ENCODE measurements around the gene PRODH2.
"Not testable (repeated sequence)": the region's sequence is repeated elsewhere in the genome, so short reads cannot be mapped to it uniquely, and the experiment has no call there.

Gene PRODH2

DNA sequence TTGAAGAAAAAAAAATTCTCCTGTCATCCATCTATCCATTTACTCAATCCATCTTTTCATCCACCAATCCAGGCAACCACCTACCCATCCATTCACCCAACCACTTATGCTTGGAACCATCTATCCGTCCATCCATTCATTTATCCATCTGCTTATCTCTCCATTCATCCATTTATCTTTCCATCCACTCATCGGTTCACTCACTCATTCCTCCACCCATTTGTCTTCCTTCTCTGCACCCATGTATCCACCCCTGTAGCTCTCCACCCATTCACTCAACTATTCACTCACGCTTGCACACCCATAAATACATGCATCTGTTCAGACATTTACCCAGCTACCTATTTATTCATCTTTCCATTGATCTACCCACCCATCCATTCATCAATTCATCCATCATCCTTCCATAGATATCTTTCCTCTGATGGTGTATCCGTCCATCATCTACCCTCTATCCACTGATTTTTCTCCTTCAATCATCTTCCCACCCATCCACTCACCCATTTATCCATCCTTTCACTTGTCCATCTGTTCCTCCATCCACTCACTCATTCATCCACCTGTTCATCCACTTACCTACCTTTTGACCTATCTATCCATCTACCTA lies 30.1 kb upstream of the PRODH2 start:
- no peak for DNase-seq

DNA sequence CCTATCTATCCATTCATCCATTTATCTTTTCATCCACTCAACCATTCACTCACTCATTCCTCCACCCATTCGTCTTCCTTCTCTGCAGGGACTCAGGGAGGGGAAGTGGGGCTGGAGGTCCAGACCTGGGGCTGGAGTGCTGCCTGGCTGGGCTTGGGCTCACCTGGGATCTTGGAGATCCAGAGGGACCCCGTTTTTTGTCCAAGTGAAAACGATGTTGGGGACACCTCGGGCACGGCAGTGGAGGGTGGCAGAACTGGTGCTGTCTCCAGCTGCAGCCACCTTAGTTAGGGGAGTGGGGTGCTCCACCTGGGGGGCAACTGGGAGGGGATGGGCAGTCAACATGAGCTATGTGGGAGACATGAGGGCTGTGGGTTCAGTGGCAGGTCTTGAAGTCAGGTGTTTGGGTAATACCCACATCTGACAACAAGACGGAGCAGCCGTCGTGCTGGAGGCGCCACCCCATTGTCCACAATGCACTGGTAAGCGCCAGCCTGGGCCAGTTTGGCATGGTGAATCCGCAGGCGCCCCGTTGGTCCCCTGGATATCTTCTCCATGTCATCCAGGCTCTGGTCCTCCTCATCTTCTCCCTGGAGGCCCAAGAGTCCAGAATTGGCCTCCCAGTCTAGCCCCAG lies 29.4 kb upstream of the PRODH2 start:
- no peak for DNase-seq

DNA sequence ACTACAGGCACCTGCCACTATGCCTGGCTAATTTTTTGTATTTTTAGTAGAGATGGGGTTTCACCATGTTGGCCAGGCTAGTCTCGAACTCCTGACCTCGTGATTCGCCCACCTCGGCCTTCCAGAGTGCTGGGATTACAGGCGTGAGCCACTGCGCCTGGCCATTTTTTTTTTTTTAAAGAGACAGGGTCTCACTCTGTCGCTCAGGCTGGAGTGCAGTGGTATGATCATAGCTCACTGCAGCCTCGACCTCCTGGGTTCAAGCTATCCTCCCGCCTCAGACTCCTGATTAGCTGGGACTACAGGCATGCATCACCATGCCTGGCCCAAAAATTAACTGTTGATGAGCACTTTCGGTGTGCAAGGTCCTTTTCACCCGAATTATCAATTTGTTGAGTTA lies 23.5 kb upstream of the PRODH2 start:
- DNase-seq = not testable (repeated sequence)

DNA sequence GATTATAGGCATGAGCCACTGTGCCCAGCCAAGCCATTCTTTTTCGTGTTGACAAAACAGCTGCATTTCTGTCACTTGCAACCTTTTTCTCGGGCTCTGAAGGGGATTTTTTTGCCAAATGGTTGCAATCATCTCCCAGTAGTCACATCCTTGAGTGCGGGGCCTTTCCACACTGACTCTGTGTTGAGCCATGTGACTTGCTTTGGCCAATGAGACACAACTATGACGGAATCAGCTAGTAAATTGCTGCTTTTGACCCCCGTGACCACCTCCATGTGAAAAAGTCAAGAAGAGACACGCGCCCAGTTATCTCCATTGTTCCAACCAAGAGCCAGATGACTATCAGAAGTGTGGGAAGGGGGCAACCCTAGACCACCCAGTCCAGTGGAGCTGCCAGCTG lies 21.3 kb upstream of the PRODH2 start:
- no peak for DNase-seq

DNA sequence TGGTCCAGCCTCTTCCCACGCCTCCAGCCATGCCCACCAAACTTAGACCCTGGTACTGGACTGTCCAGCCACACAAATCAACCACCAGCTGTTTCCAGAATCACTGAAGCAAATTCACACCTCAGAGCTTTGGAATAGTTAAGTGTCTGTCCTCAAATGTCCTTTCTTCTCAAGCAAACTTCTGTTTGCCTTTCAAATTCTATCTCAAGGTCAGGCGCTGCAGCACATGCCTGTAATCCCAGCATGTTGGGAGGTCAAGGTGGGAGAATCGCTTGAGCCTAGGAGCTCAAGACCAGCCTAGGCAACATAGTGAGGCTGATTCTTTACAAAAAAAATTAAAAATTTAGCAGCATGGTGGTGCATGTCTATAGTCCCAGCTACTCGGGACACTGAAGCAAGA lies 19.4 kb upstream of the PRODH2 start:
- DNase-seq = no peak

DNA sequence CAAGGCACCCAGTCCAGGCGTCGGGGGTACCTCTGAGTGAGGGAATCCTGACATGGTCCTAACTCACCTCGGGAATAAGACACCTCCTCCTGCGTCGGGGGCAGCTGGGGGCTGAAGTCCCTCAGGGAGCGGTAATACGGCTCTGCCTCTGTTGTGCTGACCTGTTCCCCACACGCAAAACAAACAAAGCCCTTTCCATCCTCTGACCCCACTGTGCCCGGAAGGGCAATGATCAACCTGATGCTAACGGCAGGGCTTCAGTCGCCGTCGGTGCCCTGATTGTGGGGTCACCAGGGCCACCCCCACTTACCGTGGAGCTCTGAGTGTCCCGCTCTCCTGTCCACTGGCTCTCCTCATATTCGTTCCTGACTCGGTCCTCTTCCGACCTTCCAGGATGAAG lies 18.3 kb upstream of the PRODH2 start:
- DNase-seq = no peak

DNA sequence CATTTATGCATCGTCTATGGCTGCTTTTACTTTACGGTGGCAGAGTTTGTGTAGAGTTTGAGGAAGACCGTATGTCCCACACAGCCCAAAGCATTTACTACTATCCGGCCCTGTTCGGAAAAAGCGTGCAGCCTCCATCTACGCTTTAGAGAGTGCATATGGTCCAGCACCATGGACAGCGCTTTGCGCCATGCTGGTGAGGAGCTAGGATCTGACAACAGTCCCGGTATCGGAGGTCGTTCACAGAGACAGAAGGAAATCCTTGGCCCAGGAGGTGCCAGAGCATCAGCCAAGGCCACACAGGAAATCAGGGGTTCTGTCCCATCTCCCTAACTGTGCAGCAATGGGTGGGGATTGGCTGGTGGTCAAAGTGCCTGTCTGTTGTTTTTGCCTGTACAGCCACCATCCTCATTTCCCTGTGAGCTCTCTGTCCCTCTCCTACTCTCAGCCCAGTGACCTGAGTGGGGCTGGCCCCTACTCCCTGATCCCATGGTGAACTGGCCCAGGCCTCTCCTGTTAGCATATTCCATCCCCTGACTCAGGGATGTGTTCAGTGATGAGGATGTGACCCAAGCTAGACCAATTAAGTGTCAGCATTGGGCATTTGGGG lies 16.2 kb upstream of the PRODH2 start:
- no peak for DNase-seq

DNA sequence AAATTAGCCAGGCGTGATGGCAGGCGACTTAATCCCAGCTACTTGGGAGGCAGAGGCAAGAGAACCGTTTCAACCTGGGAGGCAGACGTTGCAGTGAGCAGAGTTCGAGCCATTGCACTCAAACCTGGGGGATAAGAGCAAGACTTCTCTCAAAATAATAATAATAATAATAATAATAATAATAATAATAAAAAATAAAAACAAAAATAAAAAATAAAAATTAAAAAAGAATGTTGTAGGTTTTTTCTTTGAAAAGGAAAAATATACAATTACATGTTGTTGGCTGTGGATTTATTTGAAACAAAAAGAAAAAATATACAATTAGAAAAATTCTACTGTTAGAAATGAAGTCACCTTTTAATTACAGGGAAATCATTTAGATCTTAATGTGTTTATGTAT lies 11.5 kb upstream of the PRODH2 start:
- DNase-seq = no peak

DNA sequence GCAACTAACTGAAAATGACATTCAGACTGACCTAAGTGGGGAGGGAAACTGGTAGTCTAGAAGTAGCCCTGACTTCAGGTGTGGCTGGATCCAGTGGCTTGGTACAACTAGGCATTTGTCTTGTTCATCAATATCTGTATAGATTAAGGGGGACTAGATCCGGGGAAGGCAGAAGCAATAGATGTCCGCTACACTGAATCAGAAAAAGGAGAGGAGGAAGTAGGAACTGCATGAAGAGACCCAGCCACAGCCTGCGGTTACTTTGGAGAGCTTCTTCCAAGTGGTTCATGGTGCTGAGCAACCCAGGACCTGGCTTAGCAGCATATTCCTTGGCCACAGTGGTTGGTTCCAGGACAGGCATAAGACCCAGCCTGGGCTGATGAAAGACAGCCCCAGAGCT lies 9.9 kb upstream of the PRODH2 start:
- DNase-seq = no peak

DNA sequence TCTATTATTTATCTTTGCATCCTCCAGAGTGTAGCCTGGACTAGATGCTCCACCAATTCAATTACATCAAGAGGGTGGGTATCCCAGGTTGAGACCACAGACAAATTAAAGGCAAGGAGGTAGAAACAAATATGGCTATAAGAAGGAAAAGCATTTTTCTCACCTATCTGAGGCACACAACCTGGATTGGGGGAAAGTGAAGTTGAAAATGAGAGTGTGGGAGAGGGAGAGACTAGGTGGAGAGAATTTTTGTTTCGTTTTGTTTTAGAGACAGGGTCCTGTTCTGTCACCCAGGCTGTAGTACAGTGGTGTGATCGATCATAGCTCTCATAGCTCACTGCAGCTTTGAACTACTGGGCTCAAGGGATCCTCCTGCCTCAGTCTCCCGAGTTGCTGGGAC lies 5.8 kb upstream of the PRODH2 start:
- DNase-seq = no peak

DNA sequence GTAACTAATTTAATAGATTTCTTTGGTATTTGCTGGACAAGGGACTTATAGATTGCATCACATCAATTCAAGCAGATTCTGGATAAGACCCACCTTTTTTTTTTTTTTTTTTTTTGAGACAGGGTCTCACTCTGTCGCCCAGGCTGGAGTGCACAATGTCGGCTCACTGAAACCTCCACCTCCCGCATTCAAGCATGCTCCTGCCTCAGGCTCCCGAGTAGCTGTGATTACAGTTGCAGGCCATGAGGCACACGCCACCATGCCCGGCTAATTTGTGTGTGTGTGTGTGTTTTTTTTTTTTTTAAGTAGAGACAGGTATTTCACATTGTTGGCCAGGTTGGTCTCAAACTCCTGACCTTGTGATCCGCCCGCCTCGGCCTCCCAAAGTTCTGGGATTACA lies 4.2 kb upstream of the PRODH2 start:
- no peak for DNase-seq

DNA sequence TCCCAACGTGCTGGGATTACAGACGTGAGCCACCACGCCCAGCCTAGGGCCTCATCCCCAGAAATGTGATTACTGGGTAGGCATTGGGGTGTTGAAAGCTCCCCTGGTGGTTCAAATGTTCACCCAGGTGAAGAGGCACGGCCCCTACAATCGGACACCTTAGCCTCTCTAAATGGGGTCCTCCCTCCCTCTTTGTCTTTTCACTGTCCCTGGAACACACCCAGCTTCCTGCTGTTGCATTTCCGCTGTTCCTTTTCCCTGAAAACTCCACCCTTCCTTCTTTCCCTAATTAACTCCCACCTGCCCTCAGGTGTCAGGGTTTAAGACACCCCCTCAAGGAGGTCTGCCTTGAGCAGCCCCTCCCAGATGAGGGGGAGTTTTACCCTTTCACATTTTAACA lies 3.6 kb upstream of the PRODH2 start:
- no peak for DNase-seq

DNA sequence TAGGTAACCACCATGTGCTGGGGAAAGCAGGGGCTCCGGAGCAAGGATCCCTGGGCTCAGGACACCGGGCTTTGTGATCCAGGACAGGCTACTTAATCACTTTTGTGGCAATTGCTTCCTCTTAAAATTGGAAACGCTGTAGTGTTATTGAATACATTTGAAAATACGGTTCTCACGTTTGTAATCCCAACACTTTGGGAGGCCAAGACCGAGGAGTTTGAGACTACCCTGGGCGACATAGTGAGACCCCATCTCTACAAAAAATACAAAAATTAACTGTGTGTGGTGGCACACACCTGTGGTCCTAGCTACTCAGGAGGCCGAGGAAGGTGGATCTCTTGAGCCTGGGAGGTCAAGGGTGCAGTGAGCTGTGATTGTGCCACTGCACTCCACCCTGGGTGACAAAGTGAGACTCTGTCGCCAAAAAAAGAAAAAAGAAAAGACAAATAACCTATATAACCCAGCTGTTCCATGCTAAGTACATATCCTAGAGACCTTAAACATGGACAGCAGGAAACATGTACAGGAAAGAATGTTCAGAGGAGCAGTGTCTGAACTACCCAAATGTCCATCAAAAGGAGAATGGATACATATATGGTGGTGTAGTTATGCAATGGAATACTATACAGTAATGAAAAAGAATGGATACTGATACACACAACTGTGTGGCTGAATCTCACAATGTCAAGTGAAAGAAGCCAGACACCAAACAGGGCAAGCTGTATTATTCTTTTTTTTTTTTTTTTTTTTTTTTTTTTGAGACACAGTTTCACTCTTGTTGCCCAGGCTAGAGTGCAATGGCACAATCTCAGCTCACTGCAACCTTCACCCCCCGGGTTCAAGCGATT lies 622 bp upstream of the PRODH2 start:
- DNase-seq = no peak

DNA sequence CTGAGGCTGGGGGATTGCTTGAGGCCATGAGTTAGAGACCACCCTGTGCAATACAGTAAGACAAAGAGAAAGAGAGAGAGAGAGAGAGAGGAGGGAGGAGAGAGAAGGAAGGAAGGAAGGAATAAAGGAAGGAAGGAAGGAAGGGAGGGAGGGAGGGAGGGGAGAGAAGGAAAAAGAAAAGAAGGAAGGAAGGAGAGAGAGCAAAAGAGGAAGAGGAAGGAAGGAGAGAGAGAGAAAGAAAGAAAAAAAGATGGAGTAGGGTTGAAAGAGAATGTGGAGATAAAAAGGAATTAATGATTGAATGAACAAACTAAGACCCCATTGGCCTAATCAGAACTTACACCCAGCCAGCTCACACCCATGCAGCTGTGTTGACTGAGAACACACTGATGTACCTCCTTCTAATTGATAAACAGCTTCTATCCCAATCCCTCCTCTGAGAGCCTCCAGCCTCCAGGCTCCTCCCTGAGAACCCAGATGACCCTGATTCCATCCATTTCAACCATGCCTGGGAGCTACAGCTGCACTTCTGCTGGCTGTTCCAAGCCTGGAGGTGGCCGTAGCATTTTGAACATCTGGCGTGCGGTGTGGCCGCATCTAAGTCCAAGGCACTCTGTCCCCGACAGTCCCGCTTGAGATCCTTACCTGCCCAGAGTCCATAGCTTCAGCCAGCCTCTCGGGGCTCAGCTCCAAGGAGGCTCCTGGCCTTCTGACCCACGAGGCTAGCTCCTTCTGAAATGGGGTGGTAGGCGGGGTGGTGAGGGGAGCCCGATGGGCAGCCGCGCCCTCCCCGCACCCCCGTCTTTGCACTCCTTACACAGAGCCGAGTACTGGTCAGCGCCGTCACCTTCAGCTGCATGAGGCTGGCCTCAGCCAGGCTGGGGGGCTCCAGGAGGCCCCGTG lies 1.1 kb downstream of the PRODH2 start:
- no peak for DNase-seq

DNA sequence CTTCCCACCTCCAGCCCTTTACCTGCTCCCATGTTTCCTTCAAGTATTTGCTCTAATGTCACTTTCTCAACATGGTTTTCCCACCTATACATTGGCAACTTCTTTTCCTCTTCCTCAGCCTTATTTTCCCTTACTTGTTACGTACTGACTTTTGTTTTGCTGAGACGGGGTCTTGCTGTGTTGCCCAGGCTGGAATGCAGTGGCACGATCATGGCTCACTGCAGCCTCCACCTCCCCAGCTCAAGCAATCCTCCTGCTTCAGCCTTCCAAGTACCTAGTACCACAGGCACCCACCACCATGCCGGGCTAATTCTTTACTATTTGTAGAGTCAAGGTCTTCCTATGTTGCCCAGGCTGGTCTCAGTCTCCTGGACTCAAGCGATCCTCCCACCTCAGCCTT lies 5.0 kb downstream of the PRODH2 start:
- no peak for DNase-seq

DNA sequence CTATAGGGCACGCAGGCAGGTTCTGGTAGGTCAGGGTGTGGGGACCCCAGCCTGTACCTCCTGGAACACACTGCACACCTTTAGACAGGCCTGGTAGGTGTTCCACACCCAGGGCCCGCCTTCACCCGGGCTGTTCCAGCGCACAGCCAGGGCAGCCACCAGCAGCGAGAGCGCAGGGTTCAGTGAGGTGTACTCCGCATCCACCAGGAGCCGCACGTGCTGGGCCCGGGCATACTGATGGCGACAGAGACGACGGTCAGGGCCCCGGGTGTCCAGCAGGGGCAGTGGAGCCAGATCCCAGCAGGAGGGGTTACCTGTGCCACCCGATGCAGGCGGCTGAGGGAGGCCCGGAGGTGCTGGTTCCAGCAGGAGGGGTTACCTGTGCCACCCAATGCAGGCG lies 6.0 kb downstream of the PRODH2 start:
- DNase-seq = no peak

DNA sequence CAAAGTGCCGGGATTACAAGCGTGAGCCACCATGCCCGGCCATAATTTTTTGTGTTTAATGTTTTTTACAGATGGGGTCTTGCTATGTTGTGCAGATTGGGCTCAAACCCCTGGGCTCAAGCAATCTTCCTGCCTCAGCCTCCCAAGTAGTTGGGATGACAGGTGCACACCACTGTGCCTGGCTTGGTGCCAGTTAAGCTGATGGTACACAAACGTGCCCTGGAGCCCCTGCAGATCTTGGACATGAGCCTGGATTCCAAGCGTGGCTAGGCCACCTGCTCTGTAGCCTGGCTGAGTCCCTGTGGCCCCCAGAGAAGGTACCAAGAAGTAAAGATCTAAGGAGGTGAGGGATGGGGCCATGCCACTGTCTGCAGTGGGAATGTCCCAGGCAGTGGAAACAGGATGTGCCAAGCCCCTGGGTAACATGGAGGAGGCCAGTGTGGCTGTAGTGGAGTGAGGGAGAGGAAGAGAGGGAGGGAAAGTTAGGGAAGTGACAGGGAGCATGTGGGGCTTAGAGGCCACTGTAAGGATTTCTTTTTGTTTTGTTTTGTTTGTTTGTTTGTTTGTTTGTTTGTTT lies 7.0 kb downstream of the PRODH2 start:
- DNase-seq = no peak

DNA sequence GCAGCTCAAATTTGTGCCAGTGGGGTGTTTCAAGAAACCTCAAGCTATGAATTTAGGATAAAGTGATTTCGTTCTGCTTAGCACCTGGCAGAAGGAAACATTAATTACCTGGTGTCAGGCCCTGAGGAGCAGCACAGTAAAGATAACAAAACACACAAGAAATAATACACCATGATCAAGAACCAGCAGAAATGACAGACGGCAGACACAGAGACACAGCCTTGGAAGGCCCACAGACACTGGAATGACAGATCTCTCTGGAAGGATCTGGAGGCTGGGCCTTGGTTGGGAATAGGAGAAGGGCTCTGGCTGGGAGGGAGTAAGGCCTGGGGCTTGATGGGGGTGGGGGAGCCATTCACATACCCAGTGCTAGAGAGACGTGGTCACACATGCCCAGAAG lies 10.8 kb downstream of the PRODH2 start:
- no peak for DNase-seq

DNA sequence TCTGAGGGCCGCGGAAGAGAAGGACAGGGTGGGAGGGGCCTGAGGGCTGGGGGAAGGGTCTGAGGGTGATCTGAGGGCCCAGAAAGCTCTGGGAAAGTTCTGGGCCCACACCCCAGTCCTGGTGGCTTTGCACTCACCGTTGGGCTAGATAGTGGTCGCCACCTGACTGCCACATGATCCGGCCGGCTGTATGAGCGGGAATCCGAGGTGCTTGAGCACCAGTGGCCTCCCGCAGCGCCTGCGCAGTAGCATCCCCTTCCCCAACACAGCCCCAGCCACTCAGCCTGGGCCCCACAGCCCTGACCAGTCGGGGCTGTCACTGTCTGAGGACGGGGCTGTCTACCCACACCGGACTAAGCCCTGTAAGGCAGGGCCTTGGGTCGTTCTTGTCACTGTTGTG lies 15.0 kb downstream of the PRODH2 start:
- DNase-seq = no peak

DNA sequence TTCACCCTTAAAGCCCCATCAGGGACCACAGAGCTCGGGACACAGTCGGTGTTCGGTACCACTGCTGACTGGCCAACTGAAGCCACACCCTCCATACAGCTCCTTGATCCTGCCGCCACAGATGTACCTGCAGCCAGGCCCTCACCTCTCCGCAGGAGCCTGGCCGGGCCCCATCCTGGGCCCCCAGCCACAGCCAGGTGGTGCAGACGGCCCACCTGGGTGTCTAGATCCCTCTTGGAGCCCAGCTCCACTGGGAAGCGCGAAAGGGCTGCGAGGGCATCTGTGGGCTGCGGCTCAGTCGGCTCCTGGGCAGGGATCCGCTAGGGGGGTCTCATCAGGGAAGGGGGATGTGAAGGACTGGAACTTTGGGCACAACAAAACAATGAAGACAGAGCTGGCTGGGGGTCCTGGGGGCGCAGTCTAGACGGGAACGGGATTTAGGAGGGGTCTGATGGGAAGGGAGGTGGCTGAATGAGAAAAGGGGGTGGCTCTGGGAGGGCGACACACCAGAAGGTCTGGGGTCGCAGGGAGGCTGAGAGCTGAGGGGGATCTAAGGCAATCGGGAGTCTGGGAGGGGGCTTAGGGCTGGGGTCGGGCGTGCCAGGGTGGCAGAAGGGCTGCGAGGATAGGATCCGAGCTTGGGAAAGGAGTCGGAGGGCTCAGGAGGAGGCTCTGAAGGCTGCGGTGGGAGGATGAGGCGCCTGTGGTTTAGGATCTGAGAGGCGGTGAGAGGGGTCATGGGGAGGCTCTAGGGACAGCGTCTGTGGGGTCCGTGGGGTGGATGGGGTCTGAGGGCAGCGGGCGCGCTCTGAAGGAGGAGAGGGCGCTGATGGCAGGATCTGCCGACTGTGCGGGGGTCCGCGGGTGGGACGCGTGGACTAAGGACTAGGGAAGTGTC lies 15.8 kb downstream of the PRODH2 start:
- DNase-seq = no peak

DNA sequence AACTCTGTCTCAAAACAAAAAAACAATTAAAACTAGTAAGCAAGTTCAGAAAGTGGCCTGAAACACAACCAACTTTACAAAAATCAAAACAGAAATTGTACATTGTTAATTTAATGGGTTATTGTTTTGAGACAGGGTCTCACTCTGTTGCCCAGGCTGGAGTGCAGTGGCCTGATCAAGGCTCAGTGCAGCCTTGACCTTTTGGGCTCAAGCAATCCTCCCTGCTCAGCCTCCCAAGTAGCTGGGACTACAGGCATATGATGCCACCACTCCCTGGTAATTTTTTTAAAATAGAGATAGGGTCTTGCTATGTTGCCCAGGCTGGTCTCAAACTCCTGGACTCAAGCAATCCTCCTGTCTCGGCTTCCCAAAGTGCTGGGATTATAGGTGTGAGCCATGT lies 17.1 kb downstream of the PRODH2 start:
- DNase-seq = not testable (repeated sequence)

All from NCI-H1930 (cell line).